H1 (cell line): Measurements from ENCODE around the gene LRRC25. TPM values are rescaled to one million over a fixed set of nuclear protein-coding genes. Genes with fewer than 3 reads are reported as not detected.
A peak's percentile ranks its signal among the peaks of the same experiment; 100 is the strongest.

Experiments
- CBX5 ChIP-seq: fragments of 300-800, 300-1000 bp; sonication (generic); IDR thresholded peaks from 2 replicates; pipeline ENCODE4 v1.7.1; 2016; ENCODE audit warnings: antibody characterized with exemption, low read length, low read depth
- FOSL1 ChIP-seq: IDR thresholded peaks from 2 replicates; pipeline ENCODE4 v1.6.1; 2011; ENCODE audit warnings: mild to moderate bottlenecking, low read depth, low read length, moderate library complexity; ENCODE audit not compliant: insufficient read depth
- KDM4A ChIP-seq: IDR thresholded peaks from one replicate; pipeline ENCODE4 v1.7.1; 2012; ENCODE audit warnings: low read depth, mild to moderate bottlenecking, moderate library complexity, low read length, inconsistent platforms; ENCODE audit not compliant: severe bottlenecking
- KDM5A ChIP-seq: fragments of 200-600 bp; IDR thresholded peaks from 2 replicates; pipeline ENCODE4 v1.7.1; 2012; ENCODE audit warnings: mild to moderate bottlenecking, low read length, inconsistent platforms, mixed read lengths
- MAFK ChIP-seq: IDR thresholded peaks from 2 replicates; pipeline ENCODE4 v1.6.1; 2012; ENCODE audit warnings: low read depth, mild to moderate bottlenecking, improper control_type of control experiment, low read length
- NRF1 ChIP-seq: IDR thresholded peaks from 2 replicates; pipeline ENCODE4 v1.6.1; 2011; ENCODE audit warnings: mild to moderate bottlenecking, low read depth, low read length, improper control_type of control experiment
- RNF2 ChIP-seq: fragments of 200-900, 300-1000 bp; sonication (generic); IDR thresholded peaks from 2 replicates; pipeline ENCODE4 v1.7.1; 2016; ENCODE audit warnings: borderline replicate concordance, low read depth, mild to moderate bottlenecking, antibody characterized with exemption, low read length; ENCODE audit not compliant: poor library complexity, severe bottlenecking; ENCODE audit errors: missing control alignments
- SP1 ChIP-seq: IDR thresholded peaks from 2 replicates; pipeline ENCODE4 v1.6.1; 2011; ENCODE audit warnings: low read depth, low read length
- polyA plus RNA-seq, 7 experiments: library from polyadenylated mRNA; depleted of rRNA in 3 of 7; stranded (reverse) in 5 of 7; unstranded in 2 of 7; fragments of >200 nt in 5 of 7; fragments of 200-250 nt in 2 of 7; gene quantifications; 1 replicate in 5 of 7; 2 replicates in 1 of 7; 4 replicates in 1 of 7; pipeline versions ENCODE4 v1.2.1 to v1.2.3, GENCODE V29; 2011 to 2013; ENCODE audit warnings: missing spikeins in 2 of 7, mixed read lengths in 2 of 7
- total RNA-seq: library from RNA; stranded (reverse); fragmentation: NEBNext Ultra II Directional; extraction: Animal tissue kit (Norgen Biotek cat#: 25700); gene quantifications from 2 replicates; pipeline ENCODE4 v1.2.1, GENCODE V29; 2021
- TF ChIP-seq, protein P1 (sequence below): IDR thresholded peaks from 2 replicates; pipeline ENCODE4 v1.6.1; 2012; ENCODE audit warnings: inconsistent platforms
- TF ChIP-seq, protein P2 (sequence below): fragments of 300-600 bp; sonication (generic); IDR thresholded peaks from 2 replicates; pipeline ENCODE4 v1.7.1; 2012; ENCODE audit warnings: low read length, moderate library complexity, mild to moderate bottlenecking, inconsistent platforms; ENCODE audit not compliant: insufficient replicate concordance

Gene LRRC25
- total and polyA plus RNA-seq, 2 of the 8 experiments (the other 6 are each of a cell fraction or from before 2014, with no cell fraction given), result 0.20 to 0.41 TPM

DNA sequence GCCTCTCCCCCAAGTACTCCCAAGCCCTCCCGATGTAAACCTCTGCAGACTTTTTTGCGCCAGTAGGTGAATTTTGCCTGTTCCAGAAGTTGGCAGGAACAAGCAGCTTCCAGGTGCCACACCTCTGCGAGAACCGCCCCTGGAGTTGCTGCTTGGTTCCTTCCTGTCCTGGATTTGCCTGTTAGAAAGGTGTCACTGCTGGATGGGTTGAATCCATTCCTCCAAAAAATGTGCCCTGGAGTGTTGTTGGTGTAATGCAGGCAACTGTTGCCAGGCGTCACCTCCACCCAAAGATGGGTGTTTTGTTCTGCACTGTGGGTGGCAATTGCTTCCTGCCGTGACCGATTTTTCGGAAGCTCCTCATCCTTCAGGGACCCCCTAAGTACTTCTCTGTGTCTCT lies 51.3 kb downstream of the LRRC25 start (continued):
- TF ChIP-seq, protein P1, sequence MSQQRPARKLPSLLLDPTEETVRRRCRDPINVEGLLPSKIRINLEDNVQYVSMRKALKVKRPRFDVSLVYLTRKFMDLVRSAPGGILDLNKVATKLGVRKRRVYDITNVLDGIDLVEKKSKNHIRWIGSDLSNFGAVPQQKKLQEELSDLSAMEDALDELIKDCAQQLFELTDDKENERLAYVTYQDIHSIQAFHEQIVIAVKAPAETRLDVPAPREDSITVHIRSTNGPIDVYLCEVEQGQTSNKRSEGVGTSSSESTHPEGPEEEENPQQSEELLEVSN, result no peak
- TF ChIP-seq RNF2 (no peak), CBX5 (no peak), NRF1 (no peak), FOSL1 (no peak), KDM5A (no peak), KDM4A (no peak), SP1 (peak; percentile 73), MAFK (no peak)
- TF ChIP-seq, protein P2, sequence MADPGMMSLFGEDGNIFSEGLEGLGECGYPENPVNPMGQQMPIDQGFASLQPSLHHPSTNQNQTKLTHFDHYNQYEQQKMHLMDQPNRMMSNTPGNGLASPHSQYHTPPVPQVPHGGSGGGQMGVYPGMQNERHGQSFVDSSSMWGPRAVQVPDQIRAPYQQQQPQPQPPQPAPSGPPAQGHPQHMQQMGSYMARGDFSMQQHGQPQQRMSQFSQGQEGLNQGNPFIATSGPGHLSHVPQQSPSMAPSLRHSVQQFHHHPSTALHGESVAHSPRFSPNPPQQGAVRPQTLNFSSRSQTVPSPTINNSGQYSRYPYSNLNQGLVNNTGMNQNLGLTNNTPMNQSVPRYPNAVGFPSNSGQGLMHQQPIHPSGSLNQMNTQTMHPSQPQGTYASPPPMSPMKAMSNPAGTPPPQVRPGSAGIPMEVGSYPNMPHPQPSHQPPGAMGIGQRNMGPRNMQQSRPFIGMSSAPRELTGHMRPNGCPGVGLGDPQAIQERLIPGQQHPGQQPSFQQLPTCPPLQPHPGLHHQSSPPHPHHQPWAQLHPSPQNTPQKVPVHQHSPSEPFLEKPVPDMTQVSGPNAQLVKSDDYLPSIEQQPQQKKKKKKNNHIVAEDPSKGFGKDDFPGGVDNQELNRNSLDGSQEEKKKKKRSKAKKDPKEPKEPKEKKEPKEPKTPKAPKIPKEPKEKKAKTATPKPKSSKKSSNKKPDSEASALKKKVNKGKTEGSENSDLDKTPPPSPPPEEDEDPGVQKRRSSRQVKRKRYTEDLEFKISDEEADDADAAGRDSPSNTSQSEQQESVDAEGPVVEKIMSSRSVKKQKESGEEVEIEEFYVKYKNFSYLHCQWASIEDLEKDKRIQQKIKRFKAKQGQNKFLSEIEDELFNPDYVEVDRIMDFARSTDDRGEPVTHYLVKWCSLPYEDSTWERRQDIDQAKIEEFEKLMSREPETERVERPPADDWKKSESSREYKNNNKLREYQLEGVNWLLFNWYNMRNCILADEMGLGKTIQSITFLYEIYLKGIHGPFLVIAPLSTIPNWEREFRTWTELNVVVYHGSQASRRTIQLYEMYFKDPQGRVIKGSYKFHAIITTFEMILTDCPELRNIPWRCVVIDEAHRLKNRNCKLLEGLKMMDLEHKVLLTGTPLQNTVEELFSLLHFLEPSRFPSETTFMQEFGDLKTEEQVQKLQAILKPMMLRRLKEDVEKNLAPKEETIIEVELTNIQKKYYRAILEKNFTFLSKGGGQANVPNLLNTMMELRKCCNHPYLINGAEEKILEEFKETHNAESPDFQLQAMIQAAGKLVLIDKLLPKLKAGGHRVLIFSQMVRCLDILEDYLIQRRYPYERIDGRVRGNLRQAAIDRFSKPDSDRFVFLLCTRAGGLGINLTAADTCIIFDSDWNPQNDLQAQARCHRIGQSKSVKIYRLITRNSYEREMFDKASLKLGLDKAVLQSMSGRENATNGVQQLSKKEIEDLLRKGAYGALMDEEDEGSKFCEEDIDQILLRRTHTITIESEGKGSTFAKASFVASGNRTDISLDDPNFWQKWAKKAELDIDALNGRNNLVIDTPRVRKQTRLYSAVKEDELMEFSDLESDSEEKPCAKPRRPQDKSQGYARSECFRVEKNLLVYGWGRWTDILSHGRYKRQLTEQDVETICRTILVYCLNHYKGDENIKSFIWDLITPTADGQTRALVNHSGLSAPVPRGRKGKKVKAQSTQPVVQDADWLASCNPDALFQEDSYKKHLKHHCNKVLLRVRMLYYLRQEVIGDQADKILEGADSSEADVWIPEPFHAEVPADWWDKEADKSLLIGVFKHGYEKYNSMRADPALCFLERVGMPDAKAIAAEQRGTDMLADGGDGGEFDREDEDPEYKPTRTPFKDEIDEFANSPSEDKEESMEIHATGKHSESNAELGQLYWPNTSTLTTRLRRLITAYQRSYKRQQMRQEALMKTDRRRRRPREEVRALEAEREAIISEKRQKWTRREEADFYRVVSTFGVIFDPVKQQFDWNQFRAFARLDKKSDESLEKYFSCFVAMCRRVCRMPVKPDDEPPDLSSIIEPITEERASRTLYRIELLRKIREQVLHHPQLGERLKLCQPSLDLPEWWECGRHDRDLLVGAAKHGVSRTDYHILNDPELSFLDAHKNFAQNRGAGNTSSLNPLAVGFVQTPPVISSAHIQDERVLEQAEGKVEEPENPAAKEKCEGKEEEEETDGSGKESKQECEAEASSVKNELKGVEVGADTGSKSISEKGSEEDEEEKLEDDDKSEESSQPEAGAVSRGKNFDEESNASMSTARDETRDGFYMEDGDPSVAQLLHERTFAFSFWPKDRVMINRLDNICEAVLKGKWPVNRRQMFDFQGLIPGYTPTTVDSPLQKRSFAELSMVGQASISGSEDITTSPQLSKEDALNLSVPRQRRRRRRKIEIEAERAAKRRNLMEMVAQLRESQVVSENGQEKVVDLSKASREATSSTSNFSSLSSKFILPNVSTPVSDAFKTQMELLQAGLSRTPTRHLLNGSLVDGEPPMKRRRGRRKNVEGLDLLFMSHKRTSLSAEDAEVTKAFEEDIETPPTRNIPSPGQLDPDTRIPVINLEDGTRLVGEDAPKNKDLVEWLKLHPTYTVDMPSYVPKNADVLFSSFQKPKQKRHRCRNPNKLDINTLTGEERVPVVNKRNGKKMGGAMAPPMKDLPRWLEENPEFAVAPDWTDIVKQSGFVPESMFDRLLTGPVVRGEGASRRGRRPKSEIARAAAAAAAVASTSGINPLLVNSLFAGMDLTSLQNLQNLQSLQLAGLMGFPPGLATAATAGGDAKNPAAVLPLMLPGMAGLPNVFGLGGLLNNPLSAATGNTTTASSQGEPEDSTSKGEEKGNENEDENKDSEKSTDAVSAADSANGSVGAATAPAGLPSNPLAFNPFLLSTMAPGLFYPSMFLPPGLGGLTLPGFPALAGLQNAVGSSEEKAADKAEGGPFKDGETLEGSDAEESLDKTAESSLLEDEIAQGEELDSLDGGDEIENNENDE, result no peak
